ENCODE results near the gene DHRS7.

DHRS7 gene

GRCh38 chr14:60175255-60175902 is 10.2 kb upstream of the DHRS7 start:
- TF ChIP-seq POLR2A (IDR thresholded peaks at IDR 0.05; ENCODE audit: low read length) (no peak), GATA1 (IDR thresholded peaks at IDR 0.05; ENCODE audit: low read depth, low read length) (no peak)
- no peak for DNase-seq

- TF ChIP-seq POLR2A (IDR thresholded peaks at IDR 0.05; ENCODE audit: low read length), result no peak
- TF ChIP-seq GATA1 (IDR thresholded peaks at IDR 0.05; ENCODE audit: low read depth, low read length), result no peak
- DNase-seq, result no peak
Observed at GRCh38 chr14:60174352-60175254, 9.4 kb upstream of the DHRS7 start.

- TF ChIP-seq POLR2A (IDR thresholded peaks at IDR 0.05; ENCODE audit: low read length), result no peak
- TF ChIP-seq GATA1 (IDR thresholded peaks at IDR 0.05; ENCODE audit: low read depth, low read length), result no peak
- DNase-seq, result no peak
Observed at GRCh38 chr14:60171690-60172089, 6.5 kb upstream of the DHRS7 start.

GRCh38 chr14:60170948-60171347 is 5.8 kb upstream of the DHRS7 start:
- no peak for TF ChIP-seq GATA1 (IDR thresholded peaks at IDR 0.05; ENCODE audit: low read depth, low read length)
- no peak for TF ChIP-seq POLR2A (IDR thresholded peaks at IDR 0.05; ENCODE audit: low read length)
- no peak for DNase-seq

GRCh38 chr14:60169722-60170121 is 4.5 kb upstream of the DHRS7 start:
- TF ChIP-seq POLR2A (IDR thresholded peaks at IDR 0.05; ENCODE audit: low read length), result no peak

GRCh38 chr14:60166142-60166541 is 944 bp upstream of the DHRS7 start:
- DNase-seq, result peak in 1 of 2 experiments; percentile 24
- TF ChIP-seq GATA1 (IDR thresholded peaks at IDR 0.05; ENCODE audit: low read depth, low read length) (no peak), POLR2A (IDR thresholded peaks at IDR 0.05; ENCODE audit: low read length) (no peak)

More at GRCh38 chr14:60169722-60170121, 4.5 kb upstream of the DHRS7 start:
- no peak for DNase-seq

- TF ChIP-seq POLR2A (IDR thresholded peaks at IDR 0.05; ENCODE audit: low read length), result no peak
- no peak for TF ChIP-seq GATA1 (IDR thresholded peaks at IDR 0.05; ENCODE audit: low read depth, low read length)
- DNase-seq, result no peak
Observed at GRCh38 chr14:60165547-60165876, 314 bp upstream of the DHRS7 start.

- TF ChIP-seq POLR2A (IDR thresholded peaks at IDR 0.05; ENCODE audit: low read length) (no peak), GATA1 (IDR thresholded peaks at IDR 0.05; ENCODE audit: low read depth, low read length) (no peak)
Observed at GRCh38 chr14:60164404-60164711, 840 bp downstream of the DHRS7 start.

GRCh38 chr14:60163693-60164092 is 1.5 kb downstream of the DHRS7 start:
- peak in 1 of 2 experiments; percentile 13 for DNase-seq
- no peak for TF ChIP-seq GATA1 (IDR thresholded peaks at IDR 0.05; ENCODE audit: low read depth, low read length)
- TF ChIP-seq POLR2A (IDR thresholded peaks at IDR 0.05; ENCODE audit: low read length), result no peak

More at GRCh38 chr14:60164404-60164711, 840 bp downstream of the DHRS7 start:
- peak; percentile 84 to 86 for DNase-seq

- TF ChIP-seq POLR2A (IDR thresholded peaks at IDR 0.05; ENCODE audit: low read length), result no peak
- no peak for TF ChIP-seq GATA1 (IDR thresholded peaks at IDR 0.05; ENCODE audit: low read depth, low read length)
- no peak for DNase-seq
Observed at GRCh38 chr14:60161196-60162107, 3.7 kb downstream of the DHRS7 start.

- DNase-seq, result no peak
- TF ChIP-seq POLR2A (IDR thresholded peaks at IDR 0.05; ENCODE audit: low read length) (no peak), GATA1 (IDR thresholded peaks at IDR 0.05; ENCODE audit: low read depth, low read length) (no peak)
Observed at GRCh38 chr14:60160422-60160821, 4.8 kb downstream of the DHRS7 start.

- TF ChIP-seq POLR2A (IDR thresholded peaks at IDR 0.05; ENCODE audit: low read length) (no peak), GATA1 (IDR thresholded peaks at IDR 0.05; ENCODE audit: low read depth, low read length) (no peak)
- no peak for DNase-seq
Observed at GRCh38 chr14:60154671-60155070, 10.5 kb downstream of the DHRS7 start.

GRCh38 chr14:60153991-60154390 is 11.2 kb downstream of the DHRS7 start:
- DNase-seq, result peak in 1 of 2 experiments; percentile 6
- TF ChIP-seq GATA1 (IDR thresholded peaks at IDR 0.05; ENCODE audit: low read depth, low read length) (no peak), POLR2A (IDR thresholded peaks at IDR 0.05; ENCODE audit: low read length) (no peak)

GRCh38 chr14:60151715-60152114 is 13.5 kb downstream of the DHRS7 start:
- no peak for TF ChIP-seq GATA1 (IDR thresholded peaks at IDR 0.05; ENCODE audit: low read depth, low read length)
- TF ChIP-seq POLR2A (IDR thresholded peaks at IDR 0.05; ENCODE audit: low read length), result peak; percentile 20
- peak; percentile 79 to 88 for DNase-seq
